A549 (cell line): ENCODE measurements around the gene SERTAD4.
"Not testable (repeated sequence)": the region's sequence is repeated elsewhere in the genome, so short reads cannot be mapped to it uniquely, and the experiment has no call there.

Experiments used
- CEBPB ChIP-seq, 2 experiments: fragments of >200 bp in 1 of 2; sonication (Bioruptor Twin) in 1 of 2; formaldehyde crosslinking in 1 of 2; IDR thresholded peaks; 2 replicates each; pipeline ENCODE4 v1.6.1; 2012 to 2016
- CHD4 ChIP-seq: fragments of 200-600 bp; sonication (generic); IDR thresholded peaks from 2 replicates; pipeline ENCODE4 v1.6.1; 2016; ENCODE audit warnings: antibody characterized with exemption, mild to moderate bottlenecking, borderline replicate concordance
- CTCF ChIP-seq: fragments of >200 bp; sonication (Bioruptor Twin); formaldehyde crosslinking; IDR thresholded peaks from 3 replicates; pipeline ENCODE4 v1.5.1; 2016
- EHF ChIP-seq: fragments of 250-450 bp; sonication (Bioruptor Pico); IDR thresholded peaks from 2 replicates; pipeline ENCODE4 v1.5.0; 2020; ENCODE audit warnings: mild to moderate bottlenecking
- EP300 ChIP-seq, 2 experiments: fragments of >200 bp; sonication (Bioruptor Twin); formaldehyde crosslinking; IDR thresholded peaks; 2 replicates in 1 of 2; 3 replicates in 1 of 2; pipeline ENCODE4 v1.6.1; 2016 to 2017
- JUNB ChIP-seq: fragments of >200 bp; sonication (Bioruptor Twin); formaldehyde crosslinking; IDR thresholded peaks from 2 replicates; pipeline ENCODE4 v1.6.1; 2016
- KDM5A ChIP-seq: fragments of 200-600 bp; sonication (generic); IDR thresholded peaks from 2 replicates; pipeline ENCODE4 v1.6.1; 2016; ENCODE audit warnings: antibody characterized with exemption, mild to moderate bottlenecking
- MAFK ChIP-seq: fragments of 450-650 bp; IDR thresholded peaks from 2 replicates; pipeline ENCODE4 v1.6.1; 2014; ENCODE audit not compliant: partially characterized antibody
- MAX ChIP-seq: IDR thresholded peaks from 2 replicates; pipeline ENCODE4 v1.6.1; 2012
- PBX3 ChIP-seq: IDR thresholded peaks from 2 replicates; pipeline ENCODE4 v1.6.1; 2012
- PHF8 ChIP-seq: fragments of 200-600 bp; sonication (generic); IDR thresholded peaks from 2 replicates; pipeline ENCODE4 v1.6.1; 2016; ENCODE audit warnings: low read depth, mild to moderate bottlenecking, antibody characterized with exemption, moderate library complexity, borderline replicate concordance
- POLR2A ChIP-seq: IDR thresholded peaks from 2 replicates; pipeline ENCODE4 v1.6.1; 2012; ENCODE audit warnings: mild to moderate bottlenecking, low read length

- TF ChIP-seq JUNB; CTCF; MAX; PHF8; EP300 (IDR thresholded peaks at IDR 0.05); POLR2A; PBX3; CEBPB (IDR thresholded peaks at IDR 0.05); MAFK; EHF (CRISPR knock-in tag); KDM5A; CHD4: not testable (repeated sequence)
Observed at GRCh38 chr1:210196266-210196665, 36.3 kb upstream of the SERTAD4 start.
